ENCODE results near the gene SLAMF9.

SLAMF9 gene

GRCh38 chr1:159965263-159965662, 11.2 kb upstream of the SLAMF9 start:
- H3K9me3 ChIP-seq (replicated peaks; ENCODE audit: insufficient read depth, low read length), result no peaks in the 10 kb centered on the region

DNA sequence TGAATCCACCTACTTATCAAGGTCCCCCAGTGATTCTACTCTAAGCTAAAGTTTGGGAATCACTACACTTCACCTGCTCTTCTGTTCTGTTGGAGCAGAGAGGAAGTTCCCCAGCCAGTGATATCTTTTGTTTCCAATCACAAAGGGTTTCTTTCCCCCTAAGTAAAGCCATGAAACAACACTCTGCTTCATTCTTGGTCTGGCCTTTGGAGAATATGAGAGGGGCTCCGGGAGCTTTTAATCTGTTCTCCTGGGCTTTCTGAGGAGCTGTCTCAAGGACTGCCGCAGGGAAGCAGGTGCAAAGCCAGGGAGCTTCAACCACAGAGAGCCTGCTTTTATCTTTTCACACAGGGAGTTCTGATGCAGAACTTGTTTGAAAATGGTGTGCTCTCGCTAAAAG, 10.1 kb upstream of the SLAMF9 start:
- Histone ChIP-seq H2AFZ (ENCODE audit: low read length) (no peak overlapping the region), H3K9ac (ENCODE audit: low read length) (no peak overlapping the region), H3K27ac (ENCODE audit: low read length) (no peak overlapping the region), H3F3A (ENCODE audit: insufficient read depth, low read length) (no peaks in the 10 kb centered on the region), H3K4me3 (ENCODE audit: low read length) (no peak overlapping the region), H3K4me1 (ENCODE audit: low read length) (no peaks in the 10 kb centered on the region), H3K9me3 (replicated peaks; ENCODE audit: insufficient read depth, low read length) (no peaks in the 10 kb centered on the region), H3K36me3 (replicated peaks; ENCODE audit: insufficient read depth, low read length) (no peaks in the 10 kb centered on the region), H3K4me2 (ENCODE audit: low read depth, low read length) (no peak overlapping the region), H3K9me2 (replicated peaks; ENCODE audit: insufficient read depth, low read length) (no peaks in the 10 kb centered on the region), H3K27me3 (replicated peaks; ENCODE audit: insufficient read depth, low read length) (no peaks in the 10 kb centered on the region), H4K20me1 (ENCODE audit: insufficient read depth, low read length) (no peaks in the 10 kb centered on the region), H3K79me2 (ENCODE audit: low read length) (no peaks in the 10 kb centered on the region)
- TF ChIP-seq CTCF (IDR thresholded peaks at IDR 0.05; ENCODE audit: low read length) (no peak), EZH2 (optimal IDR thresholded peaks at IDR 0.05; ENCODE audit: low read depth, low read length) (no peak), EZH2phosphoT487 (IDR thresholded peaks at IDR 0.05; ENCODE audit: low read length) (no peak)
- DNase-seq, result no peak

More at GRCh38 chr1:159965263-159965662, 11.2 kb upstream of the SLAMF9 start:
- H3K36me3 ChIP-seq (replicated peaks; ENCODE audit: insufficient read depth, low read length), result no peaks in the 10 kb centered on the region
- no peak overlapping the region for H3K4me2 ChIP-seq (ENCODE audit: low read depth, low read length)
- H3K27me3 ChIP-seq (replicated peaks; ENCODE audit: insufficient read depth, low read length), result no peaks in the 10 kb centered on the region
- H3F3A ChIP-seq (ENCODE audit: insufficient read depth, low read length), result no peaks in the 10 kb centered on the region
- no peaks in the 10 kb centered on the region for H3K9me2 ChIP-seq (replicated peaks; ENCODE audit: insufficient read depth, low read length)
- H4K20me1 ChIP-seq (ENCODE audit: insufficient read depth, low read length), result no peaks in the 10 kb centered on the region
- no peak for TF ChIP-seq EZH2 (optimal IDR thresholded peaks at IDR 0.05; ENCODE audit: low read depth, low read length)
- no peak for TF ChIP-seq EZH2phosphoT487 (IDR thresholded peaks at IDR 0.05; ENCODE audit: low read length)
- no peak for TF ChIP-seq CTCF (IDR thresholded peaks at IDR 0.05; ENCODE audit: low read length)
- no peak for DNase-seq
- no peaks in the 10 kb centered on the region for H3K79me2 ChIP-seq (ENCODE audit: low read length)
- no peak overlapping the region for H3K27ac ChIP-seq (ENCODE audit: low read length)
- no peak overlapping the region for H2AFZ ChIP-seq (ENCODE audit: low read length)
- no peaks in the 10 kb centered on the region for H3K4me1 ChIP-seq (ENCODE audit: low read length)
- H3K4me3 ChIP-seq (ENCODE audit: low read length), result no peak overlapping the region
- no peak overlapping the region for H3K9ac ChIP-seq (ENCODE audit: low read length)

GRCh38 chr1:159962176-159962575, 8.1 kb upstream of the SLAMF9 start:
- Histone ChIP-seq H3K4me3 (ENCODE audit: low read length) (no peak overlapping the region), H3K27me3 (replicated peaks; ENCODE audit: insufficient read depth, low read length) (no peaks in the 10 kb centered on the region), H3K9me3 (replicated peaks; ENCODE audit: insufficient read depth, low read length) (no peaks in the 10 kb centered on the region), H4K20me1 (ENCODE audit: insufficient read depth, low read length) (no peaks in the 10 kb centered on the region), H3K9ac (ENCODE audit: low read length) (no peak overlapping the region), H3F3A (ENCODE audit: insufficient read depth, low read length) (no peaks in the 10 kb centered on the region), H2AFZ (ENCODE audit: low read length) (no peak overlapping the region), H3K4me1 (ENCODE audit: low read length) (no peaks in the 10 kb centered on the region), H3K36me3 (replicated peaks; ENCODE audit: insufficient read depth, low read length) (no peaks in the 10 kb centered on the region), H3K79me2 (ENCODE audit: low read length) (no peaks in the 10 kb centered on the region), H3K9me2 (replicated peaks; ENCODE audit: insufficient read depth, low read length) (no peaks in the 10 kb centered on the region), H3K4me2 (ENCODE audit: low read depth, low read length) (no peak overlapping the region), H3K27ac (ENCODE audit: low read length) (no peak overlapping the region)
- TF ChIP-seq CTCF (IDR thresholded peaks at IDR 0.05; ENCODE audit: low read length) (no peak), EZH2 (optimal IDR thresholded peaks at IDR 0.05; ENCODE audit: low read depth, low read length) (no peak), EZH2phosphoT487 (IDR thresholded peaks at IDR 0.05; ENCODE audit: low read length) (no peak)
- DNase-seq, result no peak

Data from MM.1S (cell line).